Rectal smooth muscle tissue (tissue), 1 donor: ENCODE measurements around the gene CLDN9.
"Not testable (repeated sequence)": the region's sequence is repeated elsewhere in the genome, so short reads cannot be mapped to it uniquely, and the experiment has no call there.

Source experiments
- H3K27ac ChIP-seq: one replicate; pipeline ENCODE4 v1.7.0; 2013; ENCODE audit warnings: low read depth, low read length, inconsistent platforms
- H3K27me3 ChIP-seq: one replicate; pipeline ENCODE4 v1.7.0; 2013; ENCODE audit warnings: low read length; ENCODE audit not compliant: control insufficient read depth, insufficient read depth
- H3K36me3 ChIP-seq: one replicate; pipeline ENCODE4 v1.7.0; 2013; ENCODE audit warnings: low read length; ENCODE audit not compliant: control insufficient read depth, insufficient read depth
- H3K4me1 ChIP-seq: one replicate; pipeline ENCODE4 v1.7.0; 2013; ENCODE audit warnings: low read length; ENCODE audit not compliant: control insufficient read depth, insufficient read depth
- H3K4me3 ChIP-seq: one replicate; pipeline ENCODE4 v1.7.0; 2013; ENCODE audit warnings: low read length
- H3K9ac ChIP-seq: one replicate; pipeline ENCODE4 v1.7.0; 2013; ENCODE audit warnings: low read length

The CLDN9 gene

GRCh38 chr16:3038256-3038655 is 25.5 kb downstream of the CLDN9 start:
- H3K36me3 ChIP-seq: no peaks in the 10 kb centered on the region
- H3K27me3 ChIP-seq: peaks cover 12% of the 10 kb centered on the region
- H3K9ac ChIP-seq: no peak overlapping the region
- no peaks in the 10 kb centered on the region for H3K4me1 ChIP-seq
- H3K27ac ChIP-seq: no peak overlapping the region
- no peak overlapping the region for H3K4me3 ChIP-seq

- Histone ChIP-seq H3K4me3 (no peak overlapping the region), H3K27ac (no peak overlapping the region), H3K27me3 (peaks cover 12% of the 10 kb centered on the region), H3K36me3 (no peaks in the 10 kb centered on the region), H3K9ac (no peak overlapping the region), H3K4me1 (no peaks in the 10 kb centered on the region)
Measured at GRCh38 chr16:3038896-3039295, 26.2 kb downstream of the CLDN9 start.

- peaks cover 23% of the 10 kb centered on the region for H3K27me3 ChIP-seq
- H3K4me1 ChIP-seq: no peaks in the 10 kb centered on the region
- no peak overlapping the region for H3K9ac ChIP-seq
- H3K36me3 ChIP-seq: no peaks in the 10 kb centered on the region
- no peak overlapping the region for H3K27ac ChIP-seq
- no peak overlapping the region for H3K4me3 ChIP-seq
Measured at GRCh38 chr16:3042376-3042775, 29.7 kb downstream of the CLDN9 start.

GRCh38 chr16:3044708-3045107 is 32.0 kb downstream of the CLDN9 start:
- Histone ChIP-seq H3K4me3 (no peak overlapping the region), H3K36me3 (no peaks in the 10 kb centered on the region), H3K27me3 (peaks cover 18% of the 10 kb centered on the region), H3K4me1 (no peaks in the 10 kb centered on the region), H3K9ac (no peak overlapping the region), H3K27ac (no peak overlapping the region)

- peaks cover 18% of the 10 kb centered on the region for H3K27me3 ChIP-seq
- H3K27ac ChIP-seq: no peak within 1 kb of the TSS
- H3K4me3 ChIP-seq: peak within 1 kb of the TSS; percentile 59
- H3K36me3 ChIP-seq: no peaks in the 10 kb centered on the region
- H3K4me1 ChIP-seq: no peaks in the 10 kb centered on the region
- no peak within 1 kb of the TSS for H3K9ac ChIP-seq
Measured at GRCh38 chr16:3045758-3046640, 33.3 kb downstream of the CLDN9 start, which contains the start of gene MMP25. Gene MMP25 (plus strand): TSS chr16:3046561. CDS start chr16:3046918, 357 bp downstream.

GRCh38 chr16:3046641-3047386 is 34.1 kb downstream of the CLDN9 start:
- Histone ChIP-seq H3K4me3 (peak overlapping the region; percentile 33), H3K9ac (no peak overlapping the region), H3K27ac (no peak overlapping the region), H3K4me1 (no peaks in the 10 kb centered on the region), H3K36me3 (no peaks in the 10 kb centered on the region), H3K27me3 (peaks cover 18% of the 10 kb centered on the region)

GRCh38 chr16:3047387-3047720 is 34.6 kb downstream of the CLDN9 start:
- no peak overlapping the region for H3K9ac ChIP-seq
- H3K27ac ChIP-seq: no peak overlapping the region
- no peaks in the 10 kb centered on the region for H3K36me3 ChIP-seq
- H3K27me3 ChIP-seq: peaks cover 18% of the 10 kb centered on the region
- no peak overlapping the region for H3K4me3 ChIP-seq
- no peaks in the 10 kb centered on the region for H3K4me1 ChIP-seq

GRCh38 chr16:3049921-3050481 is 37.3 kb downstream of the CLDN9 start:
- Histone ChIP-seq H3K4me3 (no peak overlapping the region), H3K36me3 (peaks cover 3% of the 10 kb centered on the region), H3K9ac (no peak overlapping the region), H3K27me3 (peaks cover 18% of the 10 kb centered on the region), H3K27ac (no peak overlapping the region), H3K4me1 (no peaks in the 10 kb centered on the region)

- H3K9ac ChIP-seq: no peak overlapping the region
- peaks cover 15% of the 10 kb centered on the region for H3K27me3 ChIP-seq
- no peak overlapping the region for H3K4me3 ChIP-seq
- H3K36me3 ChIP-seq: peaks cover 3% of the 10 kb centered on the region
- no peaks in the 10 kb centered on the region for H3K4me1 ChIP-seq
- H3K27ac ChIP-seq: no peak overlapping the region
Measured at GRCh38 chr16:3050487-3050886, 37.8 kb downstream of the CLDN9 start.

- no peak overlapping the region for H3K4me3 ChIP-seq
- H3K27ac ChIP-seq: no peak overlapping the region
- no peaks in the 10 kb centered on the region for H3K4me1 ChIP-seq
- no peak overlapping the region for H3K9ac ChIP-seq
- H3K36me3 ChIP-seq: peaks cover 3% of the 10 kb centered on the region
- peaks cover 12% of the 10 kb centered on the region for H3K27me3 ChIP-seq
Measured at GRCh38 chr16:3051009-3051408, 38.3 kb downstream of the CLDN9 start.

GRCh38 chr16:3051494-3051893 is 38.8 kb downstream of the CLDN9 start:
- H3K4me3 ChIP-seq: no peak overlapping the region
- H3K27me3 ChIP-seq: peaks cover 9% of the 10 kb centered on the region
- H3K4me1 ChIP-seq: no peaks in the 10 kb centered on the region
- no peak overlapping the region for H3K9ac ChIP-seq
- H3K36me3 ChIP-seq: peaks cover 3% of the 10 kb centered on the region
- H3K27ac ChIP-seq: no peak overlapping the region

- not testable (repeated sequence) for H3K4me1 ChIP-seq, H3K9ac ChIP-seq, H3K27ac ChIP-seq, H3K27me3 ChIP-seq, H3K4me3 ChIP-seq, H3K36me3 ChIP-seq
Measured at GRCh38 chr16:3052571-3053329, 40.0 kb downstream of the CLDN9 start.
